Measurements from ENCODE around the gene ADSL.

ADSL gene

GRCh38 chr22:40436505-40437431 lies 90.5 kb downstream of the ADSL start:
- peak in 14 of 56 donors; percentile 13 to 59 (median 29) for DNase-seq
